GM12891 (cell line): ENCODE measurements around the gene SOBP.
"Not testable (repeated sequence)": the region's sequence is repeated elsewhere in the genome, so short reads cannot be mapped to it uniquely, and the experiment has no call there.

ENCODE experiments used
- DNase-seq: peaks from one replicate; pipeline ENCODE4 v3.0.0; 2011; ENCODE audit warnings: low spot score; ENCODE audit not compliant: insufficient read length
- FAIRE-seq: peaks from 2 replicates; lab custom pipeline; 2011; peaks lifted over from hg19 to GRCh38; lab: Jason Lieb, UNC
- PAX5 ChIP-seq: IDR thresholded peaks from 2 replicates; pipeline ENCODE4 v1.6.1; 2011; ENCODE audit warnings: low read length, moderate library complexity, mild to moderate bottlenecking; ENCODE audit not compliant: insufficient read depth, severe bottlenecking
- POLR2A ChIP-seq: IDR thresholded peaks from 2 replicates; pipeline ENCODE4 v1.6.1; 2011; ENCODE audit warnings: low read depth, low read length, control low read depth
- POLR2AphosphoS5 ChIP-seq: IDR thresholded peaks from 2 replicates; pipeline ENCODE4 v1.6.1; 2011; ENCODE audit warnings: low read depth, low read length, control low read depth
- POU2F2 ChIP-seq: IDR thresholded peaks from 2 replicates; pipeline ENCODE4 v1.6.1; 2011; ENCODE audit warnings: low read depth, mild to moderate bottlenecking, control low read depth, low read length, moderate library complexity
- SPI1 ChIP-seq: IDR thresholded peaks from 2 replicates; pipeline ENCODE4 v1.6.1; 2011; ENCODE audit warnings: low read depth, low read length, control low read depth
- TAF1 ChIP-seq: IDR thresholded peaks from 2 replicates; pipeline ENCODE4 v1.6.1; 2011; ENCODE audit warnings: low read depth, low read length, control low read depth

The SOBP gene

DNA sequence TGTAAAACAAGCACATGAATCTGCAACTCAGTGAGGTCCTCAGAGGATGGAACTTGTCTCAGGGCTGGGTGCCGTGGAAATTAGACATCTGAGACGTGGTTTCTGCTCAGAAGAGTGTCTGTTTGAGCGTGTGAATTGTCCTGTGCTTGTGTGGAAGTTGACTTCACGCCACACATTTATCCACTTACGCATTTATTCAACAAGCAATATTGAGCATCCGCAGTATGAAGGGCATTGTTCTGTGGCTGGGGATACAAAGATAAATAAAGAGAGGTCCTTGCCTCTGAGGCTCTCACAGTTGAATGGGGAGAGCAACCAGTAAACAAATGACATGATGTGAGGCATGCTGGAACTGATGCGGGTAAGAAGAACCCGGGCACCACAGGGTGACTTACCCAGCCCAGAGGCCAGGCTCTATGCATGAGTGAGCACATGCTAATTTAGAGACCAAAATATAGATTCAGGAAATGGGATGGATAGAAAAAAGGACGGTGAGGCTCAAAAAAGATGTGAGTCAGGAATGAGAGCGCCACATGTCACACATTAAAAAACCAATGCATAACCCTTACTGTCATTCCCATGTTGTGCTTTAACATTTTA lies 60.4 kb downstream of the SOBP start:
- FAIRE-seq (peak; percentile 80), DNase-seq (no peak)
- TF ChIP-seq POLR2A (no peak), PAX5 (no peak), SPI1 (no peak), POU2F2 (no peak), TAF1 (no peak), POLR2AphosphoS5 (no peak)

GRCh38 chr6:107550906-107551305 lies 61.0 kb downstream of the SOBP start:
- TF ChIP-seq TAF1 (no peak), SPI1 (no peak), PAX5 (no peak), POLR2AphosphoS5 (no peak), POLR2A (no peak), POU2F2 (no peak)
- FAIRE-seq (no peak), DNase-seq (no peak)

DNA sequence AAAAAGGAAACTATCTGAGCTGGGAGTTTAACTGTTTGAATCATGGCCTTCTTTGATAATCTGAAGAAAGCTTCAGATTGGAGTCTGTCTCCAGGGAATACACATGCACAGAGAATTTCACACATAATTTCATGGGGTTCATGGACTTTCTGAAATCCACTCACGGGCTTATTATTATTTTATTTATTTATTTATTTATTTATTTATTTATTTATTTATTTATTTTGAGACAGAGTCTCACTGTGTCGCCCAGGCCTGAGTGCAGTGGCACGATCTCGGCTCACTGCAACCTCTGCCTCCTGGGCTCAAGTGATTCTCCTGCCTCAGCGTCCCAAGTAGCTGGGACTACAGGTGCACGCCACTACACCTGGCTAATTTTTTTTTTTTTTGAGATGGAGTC lies 63.2 kb downstream of the SOBP start:
- not testable (repeated sequence) for DNase-seq, FAIRE-seq

- TF ChIP-seq POLR2AphosphoS5 (no peak), POU2F2 (no peak)
- FAIRE-seq = no peak
These were observed 64.4 kb downstream of the SOBP start for GRCh38 chr6:107554326-107554725.

GRCh38 chr6:107554918-107555317 lies 65.0 kb downstream of the SOBP start:
- no peak for TF ChIP-seq TAF1
- no peak for TF ChIP-seq PAX5
- FAIRE-seq (no peak), DNase-seq (no peak)

More at GRCh38 chr6:107554326-107554725, 64.4 kb downstream of the SOBP start:
- no peak for DNase-seq

DNA sequence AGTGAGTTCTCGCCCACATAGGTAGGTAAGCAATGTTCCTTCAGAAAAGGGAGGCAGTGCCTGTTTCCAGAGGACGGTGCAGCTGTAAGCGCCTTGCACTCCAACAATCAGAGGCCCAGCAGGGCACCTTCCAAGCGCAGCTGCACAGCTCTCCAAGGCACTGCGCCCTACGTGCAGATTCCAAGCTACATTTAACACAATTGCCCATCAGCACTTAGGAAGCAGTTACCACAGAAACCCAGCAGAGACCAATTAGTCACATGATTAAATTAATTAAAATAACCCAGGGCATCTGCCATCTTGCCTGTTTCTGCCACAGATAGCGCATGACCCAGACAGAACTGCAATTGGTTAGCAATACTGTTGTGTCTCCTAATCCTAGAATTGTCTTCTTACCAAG lies 65.5 kb downstream of the SOBP start:
- FAIRE-seq (no peak), DNase-seq (no peak)
- TF ChIP-seq POLR2AphosphoS5 = no peak
- no peak for TF ChIP-seq SPI1
- no peak for TF ChIP-seq POU2F2
- TF ChIP-seq POLR2A = no peak
- no peak for TF ChIP-seq PAX5
- TF ChIP-seq TAF1 = no peak

DNA sequence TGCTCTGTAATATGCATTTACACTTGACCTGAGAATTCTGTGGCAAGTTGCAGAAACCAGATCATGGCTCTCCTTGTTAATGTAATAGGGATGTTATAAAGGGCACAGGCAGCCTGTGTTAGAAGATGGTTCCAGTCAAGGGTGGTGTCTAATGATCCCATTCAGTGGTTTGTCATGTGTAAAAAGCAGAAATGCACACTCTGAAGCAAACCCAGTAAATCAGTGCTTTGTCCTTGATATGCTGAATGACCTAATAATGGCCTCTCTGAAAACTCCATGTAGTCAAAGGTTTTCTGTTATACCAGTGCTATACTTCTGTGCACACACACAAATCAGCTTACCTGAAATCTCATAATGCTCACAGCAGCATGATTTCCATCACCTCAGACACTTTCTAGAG lies 66.2 kb downstream of the SOBP start:
- TF ChIP-seq PAX5 = no peak
- TF ChIP-seq SPI1 = no peak
- no peak for TF ChIP-seq POLR2A
- no peak for TF ChIP-seq TAF1
- no peak for TF ChIP-seq POU2F2
- TF ChIP-seq POLR2AphosphoS5 = no peak
- no peak for FAIRE-seq
- no peak for DNase-seq

GRCh38 chr6:107557698-107558097 lies 67.8 kb downstream of the SOBP start:
- FAIRE-seq (no peak), DNase-seq (no peak)
- TF ChIP-seq POU2F2 = no peak
- TF ChIP-seq POLR2AphosphoS5 = no peak
- TF ChIP-seq PAX5 = no peak

GRCh38 chr6:107560657-107561056 lies 70.7 kb downstream of the SOBP start:
- FAIRE-seq (no peak), DNase-seq (no peak)
- TF ChIP-seq POU2F2 = no peak
- no peak for TF ChIP-seq POLR2A
- no peak for TF ChIP-seq TAF1
- no peak for TF ChIP-seq PAX5
- no peak for TF ChIP-seq POLR2AphosphoS5
- TF ChIP-seq SPI1 = no peak

DNA sequence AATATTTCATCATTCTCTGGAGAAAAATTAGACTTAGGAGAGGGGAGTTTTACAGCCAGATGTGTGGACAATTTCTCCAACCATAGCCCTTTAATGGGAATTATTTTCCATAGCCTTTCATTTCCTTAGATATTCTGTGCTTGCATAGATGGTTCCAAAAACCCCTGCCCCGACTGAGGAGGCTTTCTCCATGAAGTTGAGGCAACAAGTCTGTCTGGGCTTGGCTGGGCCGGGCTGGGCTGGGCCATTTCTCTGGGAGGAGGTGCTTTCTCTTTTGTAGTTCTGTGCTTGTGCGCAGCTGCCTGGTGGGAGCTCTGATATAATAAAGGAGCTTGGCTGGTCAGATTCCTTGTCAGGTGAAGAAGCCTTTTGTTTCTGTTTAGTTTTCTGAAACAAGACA lies 71.4 kb downstream of the SOBP start:
- TF ChIP-seq POLR2A (no peak), PAX5 (no peak), POLR2AphosphoS5 (no peak), TAF1 (no peak), POU2F2 (no peak), SPI1 (no peak)
- DNase-seq = no peak
- FAIRE-seq = no peak
